G401 (cell line): ENCODE measurements around the gene ALG2. TPM values are rescaled to one million over a fixed set of nuclear protein-coding genes. Genes with fewer than 3 reads are reported as not detected.

ENCODE experiments used
- DNase-seq: peaks from one replicate; pipeline ENCODE4 v3.0.0-alpha.2; 2015; ENCODE audit warnings: low spot score
- in situ Hi-C: cut with HindIII; loops from 2 replicates; pipeline ENCODE4 v1.10.0; 2016; ENCODE audit warnings: low sequenced_read_pairs, mixed read lengths
- total RNA-seq: library from RNA; depleted of rRNA; stranded (reverse); fragments of >200 nt; shearing (Covaris generic); gene quantifications from 2 replicates; pipeline ENCODE4 v1.2.3, GENCODE V29; 2014; rRNA removed

ALG2 gene
- total RNA-seq, 1 experiment from 2014 or later = 24.3 TPM

GRCh38 chr9:99178912-99179872, 42.5 kb downstream of the ALG2 start:
- in situ Hi-C loops = no loop called here
- no peak for DNase-seq

GRCh38 chr9:99177576-99178366, 44.0 kb downstream of the ALG2 start:
- in situ Hi-C loops = no loop called here
- DNase-seq = no peak

- in situ Hi-C loops = no loop called here
- DNase-seq = no peak
These were observed 45.2 kb downstream of the ALG2 start for GRCh38 chr9:99176527-99177013.

GRCh38 chr9:99173570-99174504, 47.9 kb downstream of the ALG2 start:
- in situ Hi-C loops = no loop called here
- no peak for DNase-seq

- in situ Hi-C loops = no loop called here
- DNase-seq = no peak
These were observed 49.3 kb downstream of the ALG2 start for GRCh38 chr9:99172124-99173091.

- in situ Hi-C loops = no loop called here
- DNase-seq = no peak
These were observed 50.3 kb downstream of the ALG2 start for GRCh38 chr9:99171225-99172123.

GRCh38 chr9:99169982-99170761, 51.6 kb downstream of the ALG2 start:
- no peak for DNase-seq
- in situ Hi-C loops = no loop called here

GRCh38 chr9:99169086-99169485, 52.7 kb downstream of the ALG2 start:
- in situ Hi-C loops = no loop called here
- DNase-seq = no peak

GRCh38 chr9:99167694-99168093, 54.0 kb downstream of the ALG2 start:
- DNase-seq = no peak
- in situ Hi-C loops = no loop called here

GRCh38 chr9:99167119-99167518, 54.6 kb downstream of the ALG2 start:
- in situ Hi-C loops = no loop called here
- DNase-seq = no peak

Other genes starting within 250 kb of the ALG2 start
- gene TGFBR1, start 116.8 kb downstream of the ALG2 start, total RNA-seq = 16.2 and 16.9 TPM in 2 replicates
- 84.4 and 164 TPM in 2 replicates for gene SEC61B, start 340 bp upstream of the ALG2 start, total RNA-seq